CD4-positive, alpha-beta T cell treated with Interleukin-10 for 1 hour (primary cell): Measurements from ENCODE around the gene ARHGAP22.

ENCODE experiments used
- DNase-seq: peaks from one replicate; pipeline ENCODE4 v3.0.0-alpha.2; 2020

ARHGAP22 gene

DNA sequence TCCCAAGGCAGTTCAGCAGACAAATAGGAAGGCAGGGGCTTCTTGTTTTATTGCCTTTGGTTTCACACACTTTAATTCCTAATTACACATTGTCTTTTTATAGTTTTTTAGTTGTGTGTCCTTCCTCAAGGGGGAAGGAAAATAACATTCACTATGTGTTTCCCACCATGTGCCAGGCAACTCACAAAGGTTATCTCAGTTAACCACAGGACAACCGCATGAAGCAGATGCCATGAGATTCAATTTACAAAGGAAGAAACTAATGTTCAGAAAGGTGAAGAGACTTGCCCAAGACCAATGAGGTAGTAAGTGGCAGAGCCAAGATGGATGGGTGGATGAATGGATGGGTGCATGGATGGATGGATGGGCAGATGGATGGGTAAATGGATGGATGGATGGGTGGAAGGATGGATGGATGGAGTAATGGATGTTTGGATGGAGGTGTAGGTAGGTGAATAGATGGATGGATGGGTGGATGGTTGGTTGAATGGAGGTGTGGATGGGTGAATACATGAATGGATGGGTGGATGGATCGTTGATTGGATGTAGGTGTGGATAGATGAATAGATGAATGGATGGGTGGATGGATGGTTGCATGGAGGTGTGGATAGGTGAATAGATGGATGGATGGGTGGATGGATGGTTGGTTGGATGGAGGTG, 77.9 kb downstream of the ARHGAP22 start:
- no peak for DNase-seq

- DNase-seq = no peak
Measured at GRCh38 chr10:48526011-48526821, 78.7 kb downstream of the ARHGAP22 start.

- no peak for DNase-seq
Measured at GRCh38 chr10:48525113-48525512, 79.8 kb downstream of the ARHGAP22 start.

DNA sequence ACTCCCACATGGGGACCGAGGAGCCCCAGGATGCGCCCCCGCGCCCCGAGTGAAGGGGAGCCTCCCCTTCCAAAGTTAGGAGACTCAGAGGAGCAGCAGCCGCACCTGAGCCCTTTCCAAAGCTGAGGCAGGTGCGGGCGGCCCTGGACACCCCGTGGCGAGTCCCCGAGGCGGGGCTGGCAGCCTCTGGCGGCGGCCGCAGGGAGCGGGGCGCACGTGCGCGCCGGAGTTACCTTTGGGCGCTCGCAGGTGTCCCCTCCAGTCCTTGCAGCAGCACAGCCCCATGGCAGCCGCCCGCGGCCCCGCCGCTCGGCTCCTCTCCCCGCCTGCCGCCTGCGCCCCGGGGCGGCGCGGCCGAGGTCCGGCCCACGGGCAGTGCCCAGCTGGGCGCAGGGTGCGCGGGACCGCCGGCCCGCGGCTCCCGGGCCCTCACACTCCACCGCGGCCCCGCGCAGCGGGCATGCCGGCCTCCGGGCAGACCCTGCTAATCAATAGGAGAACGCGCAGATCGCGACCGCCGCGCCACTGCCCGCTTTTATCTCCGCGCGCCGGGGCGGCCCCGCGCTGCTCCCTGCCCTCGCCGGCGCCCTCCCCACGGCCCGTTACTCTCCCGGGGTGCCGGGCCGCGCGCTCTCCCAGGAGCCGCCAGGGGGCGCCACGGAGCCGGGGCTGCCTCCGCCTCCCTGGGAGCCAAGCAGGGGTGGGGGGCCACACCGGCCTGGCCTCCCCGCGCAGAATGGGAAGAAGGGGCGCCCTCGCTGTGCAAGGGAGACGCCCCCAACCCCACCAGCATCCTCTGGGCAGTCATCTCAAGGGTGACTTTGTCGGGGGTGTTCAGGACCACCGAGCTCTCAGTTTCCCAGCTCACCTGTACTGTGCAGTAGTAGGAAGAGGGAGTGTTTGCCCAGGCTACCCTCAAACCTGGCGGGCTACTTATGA, 80.8 kb downstream of the ARHGAP22 start:
- no peak for DNase-seq

- no peak for DNase-seq
Measured at GRCh38 chr10:48523212-48523819, 81.6 kb downstream of the ARHGAP22 start.

DNA sequence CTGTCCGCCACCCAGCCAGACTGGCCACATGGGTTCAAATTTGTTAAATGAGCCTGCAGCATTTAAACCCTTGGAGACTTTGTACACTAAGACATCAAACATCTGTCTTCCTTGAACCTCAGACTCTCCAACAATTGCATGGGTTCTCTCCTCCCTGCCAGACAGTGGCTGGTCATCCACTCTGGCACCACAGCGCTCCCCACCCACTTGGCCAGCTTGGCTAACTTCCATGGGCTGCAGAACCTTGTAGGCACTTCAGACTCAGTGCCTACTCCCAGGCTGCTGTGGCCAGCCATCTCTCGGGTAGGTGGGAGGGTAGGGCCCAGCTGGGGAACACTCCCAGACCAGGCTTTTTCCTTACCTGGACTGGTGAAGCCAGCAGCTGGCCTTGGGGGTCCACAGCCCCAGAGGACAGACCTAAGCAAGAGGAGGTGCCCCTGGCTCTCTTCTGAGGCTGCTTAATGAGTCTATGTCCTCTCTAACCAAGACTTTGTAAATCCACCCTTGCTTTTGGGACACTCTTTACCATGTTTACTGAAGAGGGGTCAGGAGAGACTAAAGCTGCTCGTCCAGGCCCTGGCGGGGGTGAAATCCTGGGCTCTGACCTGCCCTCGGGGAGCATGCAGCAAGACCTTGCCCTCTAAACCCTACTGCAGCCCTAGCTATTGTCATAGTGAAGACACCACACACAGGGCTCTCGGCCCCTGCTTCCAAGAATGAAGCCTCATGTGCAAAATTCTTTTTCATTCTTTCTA, 82.7 kb downstream of the ARHGAP22 start:
- no peak for DNase-seq

GRCh38 chr10:48520594-48520993, 84.3 kb downstream of the ARHGAP22 start:
- no peak for DNase-seq

- DNase-seq = no peak
Measured at GRCh38 chr10:48520184-48520506, 84.7 kb downstream of the ARHGAP22 start.

GRCh38 chr10:48519481-48520183, 85.2 kb downstream of the ARHGAP22 start:
- no peak for DNase-seq

DNA sequence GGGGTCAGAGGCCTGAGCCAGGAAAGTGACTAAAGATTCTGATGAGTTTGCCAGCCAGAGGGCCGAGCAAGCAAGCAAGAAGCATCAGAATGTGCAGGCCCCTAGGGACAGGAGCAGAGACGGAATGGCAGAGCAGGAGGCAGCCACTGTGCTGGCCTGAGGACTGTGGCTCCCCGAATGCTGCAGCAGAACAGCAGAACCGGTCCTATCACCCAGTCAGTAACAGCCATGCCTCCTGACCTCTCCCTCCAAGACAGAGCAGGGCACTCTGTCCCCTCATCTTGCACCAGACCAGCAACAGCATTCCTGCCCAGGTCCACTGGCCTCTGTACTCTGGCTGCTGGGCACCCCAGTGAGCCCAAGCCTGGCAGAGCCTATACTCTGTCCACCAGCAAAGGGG, 85.9 kb downstream of the ARHGAP22 start:
- DNase-seq = no peak

DNA sequence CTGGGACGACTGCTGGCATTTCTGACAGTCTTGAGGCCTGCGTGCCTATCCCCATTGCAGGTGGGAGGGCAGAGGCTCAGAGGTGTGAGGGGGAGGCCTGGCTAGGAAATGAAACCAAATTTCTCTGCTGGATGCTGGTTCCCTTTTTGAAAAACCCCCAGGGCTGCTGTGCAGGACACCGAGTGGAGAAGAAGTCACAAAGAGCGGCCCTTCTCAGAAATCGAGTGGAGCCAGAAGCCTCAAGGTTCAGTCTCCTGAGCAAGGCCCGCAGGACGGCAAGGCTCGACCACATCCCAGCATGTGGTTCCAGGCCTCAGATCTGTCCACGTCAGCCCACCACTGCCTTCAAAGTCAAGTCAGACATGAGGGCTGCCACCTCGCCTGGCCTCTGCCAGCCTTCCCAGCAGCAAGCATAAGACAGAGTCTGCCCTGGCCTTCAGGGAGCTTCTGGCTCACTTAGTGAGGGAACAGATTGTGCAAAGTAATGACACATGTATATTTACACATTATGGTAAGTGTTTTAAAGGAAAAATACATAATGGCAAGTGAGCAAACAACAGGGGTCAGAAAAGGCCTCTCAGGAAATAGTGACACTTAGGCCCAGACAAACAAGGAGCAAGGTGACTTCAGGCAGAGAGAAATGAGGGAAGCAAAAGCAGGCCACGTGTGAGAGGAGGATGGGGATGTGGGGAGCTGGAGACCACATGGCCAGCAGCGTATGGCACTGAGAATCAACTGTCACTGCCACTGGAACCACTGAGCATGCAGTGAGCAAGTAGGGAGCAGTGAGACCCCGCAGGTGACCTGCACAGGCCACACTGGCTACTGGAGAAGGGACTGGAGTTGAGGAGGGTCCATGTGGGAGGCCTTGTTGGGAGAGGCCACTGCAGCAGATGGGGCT, 86.7 kb downstream of the ARHGAP22 start:
- DNase-seq = no peak

DNA sequence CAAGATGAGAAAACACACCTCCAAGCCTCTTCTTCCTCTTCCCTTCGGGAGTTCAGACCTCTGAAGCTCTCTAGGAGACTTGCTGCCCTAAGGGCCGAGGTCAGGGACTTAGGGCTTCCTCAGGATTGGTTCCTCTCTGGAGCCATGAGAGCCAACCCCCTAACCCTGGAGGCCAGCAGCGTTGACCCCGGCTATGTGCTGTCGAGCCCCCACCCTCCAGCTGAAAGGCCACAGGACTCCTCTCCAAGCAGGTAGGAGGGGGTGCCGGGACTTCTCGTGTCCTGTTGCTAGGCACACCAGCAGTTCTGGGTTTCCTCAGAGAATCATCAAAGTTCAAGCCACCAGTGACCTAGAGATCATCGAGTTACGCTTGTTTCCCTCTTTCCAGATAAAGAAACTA, 87.4 kb downstream of the ARHGAP22 start:
- DNase-seq = no peak

DNA sequence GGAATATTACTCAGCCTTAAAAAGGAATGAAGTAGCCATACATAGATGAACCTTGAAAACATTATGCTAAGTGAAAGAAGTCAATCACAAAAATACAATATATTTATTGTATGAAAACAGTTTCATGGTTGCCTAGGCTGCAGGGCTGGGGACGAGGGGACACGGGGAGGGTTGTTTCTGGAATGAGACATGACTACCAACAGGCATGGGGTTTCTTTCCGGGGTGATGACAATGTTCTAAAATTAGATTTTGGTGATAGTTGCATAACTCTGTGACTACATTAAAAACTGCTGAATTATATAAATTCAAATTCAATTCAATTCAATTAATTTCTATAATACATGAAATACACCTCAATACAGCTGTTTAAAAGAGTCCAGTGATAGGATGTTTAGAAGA, 88.0 kb downstream of the ARHGAP22 start:
- DNase-seq = no peak

DNA sequence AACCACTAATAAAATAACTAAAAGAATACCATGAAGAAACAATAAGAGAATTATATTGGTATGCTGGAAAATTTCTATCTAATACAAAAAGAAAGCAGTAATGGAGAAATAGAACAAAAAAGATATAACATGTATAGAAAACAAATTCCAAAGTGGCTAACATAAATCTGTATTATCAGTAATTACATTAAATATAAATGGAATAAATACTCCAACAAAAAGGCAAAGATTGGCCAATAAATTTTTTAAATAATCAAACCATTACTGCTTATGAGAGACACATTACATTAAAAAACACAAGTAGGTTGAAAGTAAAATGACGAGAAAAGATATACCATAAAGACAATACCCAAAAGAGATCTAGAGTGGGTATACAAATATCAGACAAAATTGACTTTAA, 90.0 kb downstream of the ARHGAP22 start:
- DNase-seq = no peak

GRCh38 chr10:48514255-48514654, 90.6 kb downstream of the ARHGAP22 start:
- no peak for DNase-seq

DNA sequence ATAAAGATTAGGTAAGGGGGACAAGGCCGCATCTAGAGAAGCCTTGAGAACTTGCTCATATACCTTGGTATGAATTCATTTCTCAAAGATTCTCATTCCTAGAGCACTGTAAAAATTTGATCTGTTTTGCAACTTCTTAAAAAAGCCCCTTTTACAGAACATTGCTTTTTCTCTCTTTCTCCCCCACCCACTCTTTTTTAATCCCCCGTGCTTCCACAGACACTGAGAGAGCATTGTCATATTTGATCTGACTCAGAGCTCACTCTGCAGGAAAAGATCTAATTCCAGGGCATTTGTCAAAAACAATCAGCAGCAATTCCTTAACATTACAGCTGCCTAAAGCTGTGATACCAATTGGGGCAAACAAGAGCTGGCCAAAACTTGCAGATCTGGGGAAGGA, 92.0 kb downstream of the ARHGAP22 start:
- no peak for DNase-seq

DNA sequence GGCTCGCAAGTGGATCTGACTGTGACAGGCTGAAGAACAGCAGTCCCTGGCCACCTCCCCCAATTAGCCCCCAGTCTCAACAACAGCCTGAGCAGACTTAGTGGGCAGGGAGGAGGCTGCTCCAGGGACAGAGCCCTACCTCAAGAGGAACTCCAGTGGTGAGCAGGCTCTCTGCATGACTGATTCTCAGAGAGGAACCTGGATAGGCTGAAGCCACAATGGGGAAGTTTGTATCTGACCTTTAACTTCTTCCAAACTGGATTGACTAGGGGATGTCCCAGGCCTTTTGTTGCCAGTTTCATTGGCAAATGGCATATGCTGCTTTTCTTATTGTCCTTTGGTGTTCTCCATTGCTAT, 93.0 kb downstream of the ARHGAP22 start:
- no peak for DNase-seq

DNA sequence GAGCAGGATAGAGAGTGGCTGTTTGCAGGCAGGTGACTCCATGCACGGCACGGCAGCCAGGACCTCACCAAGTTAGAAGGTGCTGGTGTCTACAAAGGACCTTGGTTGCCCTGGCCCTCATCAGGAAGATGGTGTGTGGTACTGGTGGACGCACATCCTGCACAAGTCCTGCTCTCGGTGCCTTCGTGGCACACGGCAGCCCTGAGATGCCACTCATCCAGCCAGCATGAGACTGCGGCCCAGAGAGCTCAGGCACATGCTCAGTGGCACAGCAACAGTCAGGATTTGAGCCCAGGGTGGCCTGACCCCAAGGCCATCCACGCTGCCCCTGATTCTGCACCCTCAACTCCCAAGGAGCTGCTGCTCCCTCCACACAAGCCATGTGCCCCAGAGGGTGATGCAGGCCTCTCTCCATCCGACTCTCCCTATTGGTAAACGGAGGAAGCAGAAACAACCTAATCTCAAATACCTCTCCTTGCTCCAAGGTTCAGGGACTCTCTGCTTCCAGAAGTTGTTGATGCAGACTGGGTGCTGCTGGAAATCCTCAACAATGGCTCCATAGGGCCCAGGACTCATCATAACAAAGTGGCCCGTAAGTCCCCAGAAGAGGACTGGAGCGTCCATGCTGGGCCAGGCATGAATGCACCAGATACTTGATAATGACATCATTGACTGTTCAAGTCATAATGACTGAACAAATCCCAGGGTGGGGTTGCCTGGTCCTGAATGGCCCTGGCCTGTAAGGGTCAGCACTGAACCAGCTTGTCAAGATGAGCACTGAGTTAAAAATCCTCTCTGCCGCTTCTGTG, 93.6 kb downstream of the ARHGAP22 start:
- no peak for DNase-seq

DNA sequence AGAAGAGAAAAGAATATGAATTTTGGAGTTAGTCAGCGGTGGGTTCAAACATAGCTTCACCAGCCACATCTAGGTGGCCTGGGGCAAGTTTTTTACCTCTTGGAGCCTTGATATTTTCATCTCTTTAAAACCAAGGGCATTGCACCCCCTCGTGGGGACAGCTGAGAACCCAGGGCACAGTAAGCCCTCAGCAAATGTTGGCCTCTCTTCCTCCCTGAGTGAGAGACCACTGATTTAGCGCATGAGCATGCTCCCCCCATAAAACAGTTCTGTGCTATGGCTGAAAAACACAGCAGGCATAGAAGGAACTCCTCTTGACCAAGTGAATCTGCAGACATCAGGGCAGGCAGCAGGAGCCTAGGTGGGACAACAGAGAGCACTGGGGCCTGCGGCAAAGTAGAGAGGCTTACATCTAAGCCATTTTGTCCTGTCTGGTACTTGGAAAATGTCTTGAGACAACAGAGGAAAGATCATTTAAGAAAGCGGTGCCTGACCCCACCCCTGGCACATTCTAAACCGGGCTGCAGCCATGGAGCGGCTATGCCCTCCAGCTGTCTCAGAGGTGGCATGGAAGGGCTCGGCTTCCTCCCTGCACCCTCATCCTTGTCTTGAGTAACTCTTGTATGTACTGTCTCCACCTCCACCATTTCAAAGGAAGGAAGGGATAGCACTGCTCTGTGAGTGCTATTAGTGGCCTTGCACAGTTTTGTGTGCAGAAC, 94.7 kb downstream of the ARHGAP22 start:
- DNase-seq = no peak
